ENCODE measurements around the gene GRIN2A. TPM values are rescaled to one million over a fixed set of nuclear protein-coding genes. Genes with fewer than 3 reads are reported as not detected.

The GRIN2A gene
- not detected in 2 replicates for total RNA-seq
- polyA plus RNA-seq (2012): under 0.01 TPM

- DNase-seq (ENCODE audit: low read depth): no peak
Measured at GRCh38 chr16:10182222-10183053, at the start of gene GRIN2A. TSS of gene GRIN2A (minus strand) at chr16:10182428. CDS start at chr16:10180411, 2,017 bp downstream.

DNA sequence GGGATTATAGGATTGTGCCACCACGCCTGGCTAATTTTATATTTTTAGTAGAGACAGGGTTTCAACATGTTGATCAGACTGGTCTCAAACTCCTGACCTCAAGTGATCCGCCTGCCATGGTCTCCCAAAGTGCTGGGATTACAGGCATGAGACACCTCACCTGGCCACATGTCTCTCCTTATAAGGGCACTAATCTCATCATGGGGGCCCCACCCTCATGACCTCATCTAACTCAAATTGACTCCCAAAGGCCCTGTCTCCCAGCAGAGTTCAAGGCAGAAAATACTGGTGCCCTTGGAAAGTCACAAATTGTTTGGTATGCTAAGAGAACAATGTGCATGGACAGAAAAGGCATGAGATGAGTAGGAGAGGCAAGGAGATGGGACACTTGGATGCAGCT lies 49.3 kb upstream of the GRIN2A start:
- DNase-seq (ENCODE audit: low read depth): no peak

DNA sequence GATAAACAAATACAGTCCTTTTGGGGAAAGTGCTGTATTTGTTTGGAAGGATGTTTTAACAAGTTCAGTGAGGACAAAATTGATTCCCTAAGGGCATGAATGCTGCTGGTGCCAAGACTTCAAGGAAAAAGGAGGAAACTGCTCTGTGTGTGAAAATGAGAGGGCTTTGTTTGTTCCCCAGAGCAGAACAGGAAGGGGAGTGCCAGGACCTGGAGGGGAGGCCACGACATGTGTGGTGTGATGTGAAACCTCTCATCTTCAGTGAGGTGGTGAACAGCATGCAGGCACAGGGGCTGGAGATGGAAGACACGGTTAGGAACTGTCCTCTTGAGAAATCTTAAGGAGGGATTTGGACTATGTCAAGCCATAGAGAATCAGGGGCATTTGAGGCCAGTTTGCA lies 46.6 kb upstream of the GRIN2A start:
- DNase-seq (ENCODE audit: low read depth): no peak

DNA sequence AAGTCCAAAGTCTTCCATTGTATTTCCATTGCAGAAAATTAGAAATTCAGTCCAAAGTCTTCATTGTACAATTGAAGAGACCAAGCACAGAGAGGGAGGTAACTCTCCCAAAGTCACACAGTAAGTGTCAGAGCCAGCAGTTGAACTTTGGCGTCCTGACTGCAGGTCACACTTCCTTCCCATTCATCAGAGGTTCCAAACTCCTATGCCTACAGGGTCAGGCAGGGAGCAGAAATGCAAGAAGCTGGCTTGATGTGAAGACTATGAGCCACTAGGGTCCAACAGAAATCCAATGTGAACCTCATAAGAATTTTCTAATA lies 44.7 kb upstream of the GRIN2A start:
- DNase-seq (ENCODE audit: low read depth): no peak

GRCh38 chr16:10226141-10226986 lies 44.1 kb upstream of the GRIN2A start:
- DNase-seq (ENCODE audit: low read depth): no peak

DNA sequence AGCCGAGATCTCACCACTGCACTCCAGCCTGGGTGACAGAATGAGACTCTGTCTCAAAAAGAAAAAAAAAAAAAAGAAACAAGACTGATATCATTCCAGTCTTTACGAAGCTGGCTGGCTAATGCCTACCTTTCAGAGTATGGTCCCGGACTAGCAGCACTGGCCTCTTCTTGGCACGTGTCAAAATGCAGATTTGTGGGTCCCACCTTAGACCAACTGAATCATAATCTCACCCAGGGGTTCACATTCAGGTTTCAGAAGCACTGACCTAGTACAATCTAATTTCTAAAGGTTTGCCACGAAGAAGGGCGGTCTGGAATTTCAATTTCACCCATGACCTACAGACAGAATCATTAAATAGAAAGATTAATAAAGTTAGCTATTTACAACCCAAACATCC lies 43.4 kb upstream of the GRIN2A start:
- no peak for DNase-seq (ENCODE audit: low read depth)

GRCh38 chr16:10224850-10225249 lies 42.6 kb upstream of the GRIN2A start:
- DNase-seq (ENCODE audit: low read depth): no peak

DNA sequence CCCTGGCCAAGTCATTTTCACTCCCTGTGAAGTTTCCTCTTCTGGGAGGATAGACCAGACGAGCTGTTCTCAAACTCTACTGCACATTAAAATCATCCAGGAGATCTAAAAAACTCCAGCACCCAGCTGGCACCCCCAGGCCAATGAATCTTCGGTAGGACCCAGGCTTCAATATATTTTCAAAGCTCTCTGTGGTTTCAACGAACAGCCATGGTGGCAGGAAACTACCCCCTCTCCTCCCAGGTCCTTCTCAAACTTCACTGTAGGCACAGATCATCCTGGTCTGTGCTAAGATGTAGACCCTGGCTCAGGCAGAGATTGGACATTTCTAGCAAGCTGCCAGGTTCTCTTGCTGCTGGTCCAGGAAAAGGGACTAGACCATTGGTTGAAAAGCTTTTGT lies 38.7 kb upstream of the GRIN2A start:
- no peak for DNase-seq (ENCODE audit: low read depth)

DNA sequence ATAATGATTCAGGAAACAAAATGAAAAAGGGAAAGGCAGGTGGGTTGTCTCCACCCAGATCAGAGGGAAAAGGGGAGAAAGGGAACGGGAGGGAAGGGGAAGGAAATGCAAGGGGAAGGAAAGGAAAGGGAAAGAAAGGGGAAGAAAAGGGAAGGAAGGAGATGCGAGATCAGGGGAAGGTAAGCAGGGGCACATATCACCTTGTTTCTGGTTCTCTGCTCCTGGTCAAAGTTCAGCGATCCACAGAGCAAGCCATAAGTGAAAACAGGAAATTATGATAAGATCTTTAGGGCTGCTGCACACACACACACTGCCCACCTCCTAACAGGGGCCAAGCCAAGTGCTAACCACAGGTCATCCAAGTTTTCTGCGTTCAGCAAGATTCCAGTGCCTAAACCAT lies 37.5 kb upstream of the GRIN2A start:
- DNase-seq (ENCODE audit: low read depth): no peak

GRCh38 chr16:10218490-10219206 lies 36.4 kb upstream of the GRIN2A start:
- DNase-seq (ENCODE audit: low read depth): no peak

DNA sequence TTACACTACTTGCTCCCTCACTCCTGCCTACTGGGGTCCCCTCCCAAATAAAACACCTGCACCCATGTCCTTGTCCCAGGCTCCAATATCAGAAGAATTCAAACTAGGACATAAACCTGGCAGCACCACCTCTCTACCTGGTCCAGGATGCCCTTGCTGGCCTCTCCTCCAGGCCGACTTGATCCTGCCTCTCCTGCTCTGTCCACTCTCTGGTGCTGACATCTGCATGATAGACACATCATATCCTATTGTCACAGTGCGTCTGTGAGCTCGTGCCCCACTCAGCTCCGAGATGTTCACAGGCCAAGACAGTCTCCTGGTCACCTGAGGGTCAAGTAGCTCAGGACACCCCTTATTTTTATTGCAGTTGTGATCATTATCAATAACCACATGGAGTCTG lies 31.5 kb upstream of the GRIN2A start:
- no peak for DNase-seq (ENCODE audit: low read depth)

DNA sequence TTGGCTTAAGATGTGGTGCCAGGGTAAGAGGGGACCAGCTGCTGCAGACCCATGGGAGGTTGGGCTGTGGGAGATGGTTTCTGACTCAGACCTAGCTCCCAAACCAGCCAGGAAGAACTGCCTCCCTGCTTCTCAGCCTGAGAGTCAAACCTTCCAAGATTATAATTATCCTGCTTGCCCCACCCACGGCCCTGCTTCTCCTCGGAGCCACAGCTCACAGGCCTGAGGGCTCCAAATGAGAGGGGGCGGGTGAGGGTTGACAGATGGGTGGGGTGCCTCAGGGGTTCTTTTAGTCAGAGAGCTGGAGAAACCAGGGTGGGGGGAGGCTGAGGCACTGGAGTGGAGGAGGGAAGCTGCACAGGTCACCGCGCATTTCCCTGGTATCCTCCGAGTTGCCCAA lies 28.7 kb upstream of the GRIN2A start:
- DNase-seq (ENCODE audit: low read depth): no peak

DNA sequence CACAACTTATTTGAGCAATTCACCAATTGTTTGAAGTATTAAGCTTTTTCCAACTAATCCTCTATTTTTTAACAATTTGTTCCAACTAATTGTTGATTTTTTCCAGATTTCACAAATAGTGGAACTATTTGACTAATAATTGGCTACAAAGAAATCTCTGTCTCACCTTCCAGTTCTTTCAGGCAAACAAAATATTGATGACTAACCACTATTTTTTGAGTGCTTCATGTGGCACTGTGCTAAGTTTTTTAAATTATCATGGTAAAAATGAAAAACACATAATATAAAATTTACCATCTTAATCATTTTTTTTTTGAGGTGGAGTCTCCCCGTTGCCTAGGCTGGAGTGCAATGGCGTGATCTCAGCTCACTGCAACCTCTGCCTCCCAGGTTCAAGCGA lies 24.6 kb upstream of the GRIN2A start:
- DNase-seq (ENCODE audit: low read depth): no peak

DNA sequence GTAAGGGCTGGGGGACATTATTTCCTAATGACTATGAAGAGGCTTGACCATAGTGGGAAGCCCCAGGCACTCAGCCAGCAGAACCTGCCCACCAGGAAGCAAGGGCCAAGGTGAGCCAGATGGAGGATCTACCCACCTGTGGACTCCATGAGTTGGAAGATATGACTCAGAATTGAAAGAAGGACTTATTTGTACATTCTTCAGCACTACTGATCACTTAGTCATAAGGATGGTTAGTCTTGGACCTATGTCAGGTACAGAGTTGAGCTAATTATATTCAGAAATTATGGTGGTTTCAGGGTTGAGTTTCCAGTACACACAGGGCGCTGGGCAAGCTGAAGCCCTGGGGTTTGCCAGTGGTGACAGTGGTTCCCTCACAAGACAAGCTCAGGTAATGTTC lies 24.0 kb upstream of the GRIN2A start:
- DNase-seq (ENCODE audit: low read depth): no peak

GRCh38 chr16:10205688-10206087 lies 23.5 kb upstream of the GRIN2A start:
- no peak for DNase-seq (ENCODE audit: low read depth)

- no peak for DNase-seq (ENCODE audit: low read depth)
Measured at GRCh38 chr16:10202649-10203048, 20.4 kb upstream of the GRIN2A start.

DNA sequence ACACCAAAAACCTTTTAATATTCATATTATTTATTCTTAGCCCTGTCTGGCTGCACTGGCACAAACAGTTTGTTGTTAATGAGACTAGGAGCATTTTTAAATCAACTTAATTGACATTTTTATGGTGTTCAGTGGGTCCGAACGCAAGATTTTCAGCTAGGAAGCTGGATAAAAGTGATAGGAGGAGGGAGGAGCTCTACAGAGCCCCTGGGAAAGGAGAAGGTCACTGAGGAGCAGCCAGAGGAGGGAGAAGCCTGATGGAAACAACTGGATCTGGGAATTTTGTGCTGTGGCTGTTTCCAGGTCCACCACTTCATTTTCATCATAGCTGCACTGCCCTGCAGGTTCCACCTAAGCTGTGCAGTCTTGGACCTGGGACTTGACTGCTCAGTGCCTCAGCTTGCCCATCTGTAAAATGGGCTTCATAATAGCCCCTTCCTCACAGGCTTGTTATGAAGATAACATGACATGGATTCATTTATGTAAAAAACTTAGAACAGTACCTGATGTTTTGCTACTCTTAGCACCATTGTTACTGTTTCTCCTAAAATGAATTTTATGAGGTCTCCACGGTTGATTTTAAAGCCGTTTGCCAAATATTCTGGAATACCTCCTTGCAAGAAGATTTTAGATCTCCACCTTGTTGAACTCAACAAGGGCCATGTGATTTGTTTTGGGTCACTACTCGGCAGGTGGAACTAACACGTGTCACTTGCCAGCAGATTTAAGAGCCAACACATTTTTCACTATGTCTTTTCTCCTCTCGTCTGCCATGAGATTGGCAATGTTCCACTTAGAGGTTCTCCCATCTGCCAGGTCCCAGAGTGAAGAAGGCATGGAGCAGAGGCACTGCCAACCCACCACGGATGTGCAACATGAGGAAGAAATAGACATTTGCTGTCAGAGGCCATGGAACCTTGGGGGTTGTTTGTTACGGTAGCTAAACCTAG lies 18.7 kb upstream of the GRIN2A start:
- no peak for DNase-seq (ENCODE audit: low read depth)

DNA sequence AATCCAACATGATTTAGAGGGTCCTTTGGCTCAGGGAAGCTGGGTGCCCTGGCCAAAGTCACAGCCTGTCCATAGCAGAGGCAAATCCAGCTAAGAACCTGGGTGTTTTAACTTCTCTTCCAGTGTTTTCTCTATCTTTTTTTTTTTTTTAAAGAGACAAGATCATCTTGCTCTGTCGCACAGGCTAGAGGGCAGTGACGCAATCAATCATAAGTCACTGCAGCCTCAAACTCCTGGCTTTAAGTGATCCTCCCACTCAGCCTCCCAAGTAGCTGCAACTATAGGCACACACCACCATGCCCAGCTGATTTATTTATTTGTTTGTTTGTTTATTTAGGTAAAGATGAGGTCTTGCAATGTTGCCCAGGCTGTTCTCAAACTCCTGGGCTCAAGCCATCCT lies 14.8 kb upstream of the GRIN2A start:
- no peak for DNase-seq (ENCODE audit: low read depth)

DNA sequence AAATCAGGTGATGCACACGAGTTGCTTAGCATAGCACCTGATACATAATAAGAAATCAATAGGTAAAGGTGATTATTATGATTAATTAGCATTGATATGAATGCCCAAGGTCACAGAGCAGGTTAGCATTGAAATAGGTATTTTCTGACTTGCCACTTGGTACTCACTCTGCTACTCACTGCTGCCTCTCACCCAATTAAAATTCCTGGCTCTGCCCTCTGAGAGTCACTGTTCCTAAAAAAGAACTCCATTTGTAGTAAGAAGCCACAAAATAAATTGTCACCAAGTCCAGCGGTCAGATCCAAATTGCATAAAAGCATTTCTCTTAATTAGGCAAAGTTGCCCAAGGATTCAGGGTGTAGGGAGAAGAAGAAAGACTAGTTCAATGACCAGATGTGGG lies 8.9 kb upstream of the GRIN2A start:
- DNase-seq (ENCODE audit: low read depth): no peak

DNA sequence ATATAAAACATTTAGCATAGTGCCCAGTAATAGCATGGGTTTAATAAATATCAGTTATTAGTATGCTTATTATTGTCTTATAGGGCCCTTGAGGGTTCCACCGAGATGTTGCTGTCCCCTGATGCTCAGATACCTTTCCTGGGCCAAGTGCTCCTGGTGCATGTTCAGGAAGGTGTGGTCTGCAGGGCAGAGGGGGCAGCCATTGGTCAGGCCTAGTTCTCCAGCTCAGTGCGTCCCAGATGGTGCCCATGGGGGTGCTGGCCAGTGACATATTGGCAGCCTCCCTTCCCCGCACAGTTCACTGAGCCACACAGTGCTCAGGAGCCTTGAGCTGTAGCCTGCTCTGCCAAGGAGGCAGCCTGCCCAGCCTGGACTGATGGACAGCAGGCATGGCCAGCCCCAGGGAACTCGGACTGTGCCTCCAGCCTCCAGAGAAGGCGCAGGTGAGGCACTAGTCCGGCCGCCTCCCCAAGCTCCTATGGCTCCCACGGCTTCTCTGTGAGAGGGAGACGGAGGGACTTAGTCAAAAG lies 7.7 kb upstream of the GRIN2A start:
- no peak for DNase-seq (ENCODE audit: low read depth)

GRCh38 chr16:10188236-10188635 lies 6.0 kb upstream of the GRIN2A start:
- no peak for DNase-seq (ENCODE audit: low read depth)

Measured in myocyte (in vitro differentiated cells).